DOHH2 (cell line): ENCODE measurements around the gene TMLHE.

Experiments used
- EZH2phosphoT487 ChIP-seq: fragments of 200-600 bp; sonication (generic); IDR thresholded peaks from 2 replicates; pipeline ENCODE4 v1.6.1; 2017; ENCODE audit warnings: borderline replicate concordance, mild to moderate bottlenecking, antibody characterized with exemption, low read length, moderate library complexity, mixed read lengths
- TF ChIP-seq, protein P1 (sequence below): fragments of 200-600 bp; sonication (generic); IDR thresholded peaks from one replicate; pipeline ENCODE4 v1.5.1; 2014; ENCODE audit warnings: antibody characterized with exemption, mild to moderate bottlenecking, low read depth, low read length; ENCODE audit not compliant: poor library complexity, severe bottlenecking

- TF ChIP-seq, protein P1, sequence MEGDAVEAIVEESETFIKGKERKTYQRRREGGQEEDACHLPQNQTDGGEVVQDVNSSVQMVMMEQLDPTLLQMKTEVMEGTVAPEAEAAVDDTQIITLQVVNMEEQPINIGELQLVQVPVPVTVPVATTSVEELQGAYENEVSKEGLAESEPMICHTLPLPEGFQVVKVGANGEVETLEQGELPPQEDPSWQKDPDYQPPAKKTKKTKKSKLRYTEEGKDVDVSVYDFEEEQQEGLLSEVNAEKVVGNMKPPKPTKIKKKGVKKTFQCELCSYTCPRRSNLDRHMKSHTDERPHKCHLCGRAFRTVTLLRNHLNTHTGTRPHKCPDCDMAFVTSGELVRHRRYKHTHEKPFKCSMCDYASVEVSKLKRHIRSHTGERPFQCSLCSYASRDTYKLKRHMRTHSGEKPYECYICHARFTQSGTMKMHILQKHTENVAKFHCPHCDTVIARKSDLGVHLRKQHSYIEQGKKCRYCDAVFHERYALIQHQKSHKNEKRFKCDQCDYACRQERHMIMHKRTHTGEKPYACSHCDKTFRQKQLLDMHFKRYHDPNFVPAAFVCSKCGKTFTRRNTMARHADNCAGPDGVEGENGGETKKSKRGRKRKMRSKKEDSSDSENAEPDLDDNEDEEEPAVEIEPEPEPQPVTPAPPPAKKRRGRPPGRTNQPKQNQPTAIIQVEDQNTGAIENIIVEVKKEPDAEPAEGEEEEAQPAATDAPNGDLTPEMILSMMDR, result no peak
- TF ChIP-seq EZH2phosphoT487, result no peak
Observed at GRCh38 chrX:155563099-155563498, 49.7 kb downstream of the TMLHE start.
